Measurements from ENCODE around the gene EFNA4. TPM values are rescaled to one million over a fixed set of nuclear protein-coding genes. Genes with fewer than 3 reads are reported as not detected.

Gene EFNA4
- total and polyA plus RNA-seq, 3 experiments from 2014 or later = 3.0 to 3.7 (median 3.4) TPM

DNA sequence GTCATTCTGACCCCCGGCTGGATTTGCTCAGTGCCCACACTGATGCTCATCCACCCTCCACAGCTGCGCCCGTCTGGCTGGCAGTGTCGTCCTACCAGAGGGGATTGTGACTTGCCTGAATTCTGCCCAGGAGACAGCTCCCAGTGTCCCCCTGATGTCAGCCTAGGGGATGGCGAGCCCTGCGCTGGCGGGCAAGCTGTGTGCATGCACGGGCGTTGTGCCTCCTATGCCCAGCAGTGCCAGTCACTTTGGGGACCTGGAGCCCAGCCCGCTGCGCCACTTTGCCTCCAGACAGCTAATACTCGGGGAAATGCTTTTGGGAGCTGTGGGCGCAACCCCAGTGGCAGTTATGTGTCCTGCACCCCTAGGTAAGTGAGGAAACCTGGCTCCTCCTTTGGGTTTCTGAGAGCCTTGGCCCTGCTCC lies 5.7 kb upstream of the EFNA4 start:
- Mint-ChIP-seq H3K4me3 (no peak overlapping the region), H3K9me3 (no peaks in the 10 kb centered on the region)
- POLR2A ChIA-PET = interaction anchor here (0.5 kb wide), 1 partner anchor 266 kb away, joined by 8 read pairs; no protein-coding TSS in a partner anchor

DNA sequence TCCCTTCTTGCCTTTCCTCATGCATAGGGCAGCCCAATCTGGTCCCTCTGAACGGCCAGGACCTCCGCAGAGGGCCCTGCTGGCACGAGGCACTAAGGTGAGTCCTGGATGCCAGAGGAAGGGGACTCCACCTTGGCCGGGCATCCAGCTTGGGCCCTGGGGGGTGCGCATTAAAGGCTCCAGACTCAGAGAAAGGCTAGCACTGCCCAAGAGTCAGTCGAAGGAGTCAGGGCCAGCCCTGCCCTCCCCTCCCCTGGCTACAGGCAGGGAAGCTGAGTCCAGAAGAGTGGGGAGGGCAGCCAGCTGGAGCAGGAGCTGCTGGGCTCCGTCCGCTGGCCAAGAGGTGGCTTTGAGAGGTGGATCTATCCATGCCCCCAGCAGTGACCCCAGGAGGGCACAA lies 2.8 kb upstream of the EFNA4 start:
- H3K27me3 Mint-ChIP-seq = no peaks in the 10 kb centered on the region
- H3K4me3 ChIP-seq (ENCODE audit: low read length) = no peak overlapping the region
- H3K9me3 Mint-ChIP-seq = no peaks in the 10 kb centered on the region
- no peaks in the 10 kb centered on the region for H3K9me3 ChIP-seq (ENCODE audit: low read length)
- H3K27me3 ChIP-seq (ENCODE audit: insufficient read depth, low read length, poor library complexity, severe bottlenecking) = no peaks in the 10 kb centered on the region
- no peak overlapping the region for H3K27ac ChIP-seq (ENCODE audit: low read depth, low read length)
- ChIA-PET CTCF (interaction anchor here (0.8 to 11.7 kb wide), 19 partner anchors 9 to 133 kb away, joined by 3 to 172 read pairs (median 6); partner anchors contain the start of genes ADAM15, LENEP, PBXIP1 and PYGO2), POLR2A (interaction anchor here (1.5 kb wide), 1 partner anchor 9 kb away, joined by 4 read pairs; the partner anchor contains the start of gene ADAM15)
- H3K27ac Mint-ChIP-seq = peak overlapping the region in 1 of 8 donors; percentile 33
- no peak for DNase-seq
- peaks cover 23 to 36% (median 29%) of the 10 kb centered on the region in 3 donors for H3K4me1 Mint-ChIP-seq
- peaks cover 34% of the 10 kb centered on the region for H3K4me1 ChIP-seq (ENCODE audit: insufficient read depth, low read length)
- no peak overlapping the region for H3K4me3 Mint-ChIP-seq
- H3K36me3 Mint-ChIP-seq = peaks cover 0 to 29% (median 0%) of the 10 kb centered on the region in 3 donors
- H3K36me3 ChIP-seq (ENCODE audit: insufficient read depth, low read length) = no peaks in the 10 kb centered on the region

More for the DNA sequence above, 5.7 kb upstream of the EFNA4 start:
- no peak for DNase-seq
- no peaks in the 10 kb centered on the region for H3K9me3 ChIP-seq (ENCODE audit: low read length)
- H3K4me1 ChIP-seq (ENCODE audit: insufficient read depth, low read length) = peaks cover 24% of the 10 kb centered on the region
- Mint-ChIP-seq H3K27ac (no peak overlapping the region), H3K4me1 (peaks cover 14 to 22% (median 16%) of the 10 kb centered on the region in 3 donors), H3K36me3 (peaks cover 0 to 26% (median 0%) of the 10 kb centered on the region in 3 donors), H3K27me3 (no peaks in the 10 kb centered on the region)
- H3K36me3 ChIP-seq (ENCODE audit: insufficient read depth, low read length) = no peaks in the 10 kb centered on the region
- no peaks in the 10 kb centered on the region for H3K27me3 ChIP-seq (ENCODE audit: insufficient read depth, low read length, poor library complexity, severe bottlenecking)
- no peak overlapping the region for H3K4me3 ChIP-seq (ENCODE audit: low read length)
- CTCF ChIA-PET = interaction anchor here (1.2 to 11.7 kb wide), 5 partner anchors 13 to 92 kb away, joined by 4 to 172 read pairs (median 21); no protein-coding TSS in a partner anchor
- no peak overlapping the region for H3K27ac ChIP-seq (ENCODE audit: low read depth, low read length)

DNA sequence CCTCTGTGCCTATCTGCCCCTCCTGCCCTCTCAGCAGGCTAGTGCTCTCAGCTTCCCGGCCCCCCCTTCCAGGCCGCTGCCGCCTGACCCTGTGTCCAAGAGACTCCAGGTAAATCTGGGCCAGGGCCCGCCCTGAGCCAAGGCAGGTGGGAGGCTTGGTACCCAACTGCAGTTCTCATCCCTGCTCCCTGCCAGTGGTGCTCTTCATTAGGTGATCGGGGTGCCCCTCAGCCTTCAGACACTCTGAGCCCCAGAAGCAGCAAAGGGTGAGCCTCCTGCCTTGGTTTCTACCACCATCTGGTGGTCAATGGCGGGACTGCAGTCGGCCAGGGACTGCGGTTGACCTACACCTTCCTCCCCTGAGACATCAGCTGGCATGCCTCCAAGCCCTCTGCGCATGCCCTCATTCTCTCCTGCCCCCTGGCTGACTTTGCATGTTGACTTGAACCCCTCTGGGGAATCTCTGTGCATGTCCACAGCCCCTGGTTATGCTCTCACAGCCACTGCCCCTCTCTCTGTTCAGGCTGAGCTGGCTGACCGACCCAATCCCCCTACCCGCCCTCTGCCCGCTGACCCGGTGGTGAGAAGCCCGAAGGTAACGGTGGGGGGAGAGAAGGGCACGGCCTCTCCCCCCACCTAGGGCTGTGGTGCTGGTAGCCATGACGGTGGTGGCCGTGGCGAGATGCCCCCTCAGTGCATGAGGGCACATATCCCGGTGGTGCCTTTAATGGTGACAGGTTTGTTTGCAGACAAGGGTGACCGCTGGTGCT lies 2.0 kb upstream of the EFNA4 start:
- no peaks in the 10 kb centered on the region for H3K9me3 Mint-ChIP-seq
- H3K27ac ChIP-seq (ENCODE audit: low read depth, low read length) = no peak overlapping the region
- no peaks in the 10 kb centered on the region for H3K27me3 ChIP-seq (ENCODE audit: insufficient read depth, low read length, poor library complexity, severe bottlenecking)
- DNase-seq = peak; percentile 87 to 96 (median 91)
- no peaks in the 10 kb centered on the region for H3K9me3 ChIP-seq (ENCODE audit: low read length)
- peaks cover 34% of the 10 kb centered on the region for H3K4me1 ChIP-seq (ENCODE audit: insufficient read depth, low read length)
- H3K4me3 ChIP-seq (ENCODE audit: low read length) = no peak overlapping the region
- no peaks in the 10 kb centered on the region for H3K27me3 Mint-ChIP-seq
- peaks cover 0 to 22% (median 2%) of the 10 kb centered on the region in 3 donors for H3K36me3 Mint-ChIP-seq
- H3K36me3 ChIP-seq (ENCODE audit: insufficient read depth, low read length) = no peaks in the 10 kb centered on the region
- peaks cover 23 to 39% (median 33%) of the 10 kb centered on the region in 3 donors for H3K4me1 Mint-ChIP-seq
- POLR2A ChIA-PET = interaction anchor here (0.6 to 1.5 kb wide), 5 partner anchors 10 to 270 kb away, joined by 3 to 5 read pairs (median 3); partner anchors contain the start of genes ADAM15 and PYGO2
- H3K4me3 Mint-ChIP-seq = peak overlapping the region; percentile 49 to 79 (median 68)
- H3K27ac Mint-ChIP-seq = peak overlapping the region in 4 of 8 donors; percentile 11 to 55 (median 20)
- CTCF ChIA-PET = interaction anchor here (0.6 to 11.7 kb wide), 36 partner anchors 8 to 502 kb away, joined by 3 to 172 read pairs (median 4); partner anchors contain the start of genes ADAM15, EFNA3, KRTCAP2 and LENEP

DNA sequence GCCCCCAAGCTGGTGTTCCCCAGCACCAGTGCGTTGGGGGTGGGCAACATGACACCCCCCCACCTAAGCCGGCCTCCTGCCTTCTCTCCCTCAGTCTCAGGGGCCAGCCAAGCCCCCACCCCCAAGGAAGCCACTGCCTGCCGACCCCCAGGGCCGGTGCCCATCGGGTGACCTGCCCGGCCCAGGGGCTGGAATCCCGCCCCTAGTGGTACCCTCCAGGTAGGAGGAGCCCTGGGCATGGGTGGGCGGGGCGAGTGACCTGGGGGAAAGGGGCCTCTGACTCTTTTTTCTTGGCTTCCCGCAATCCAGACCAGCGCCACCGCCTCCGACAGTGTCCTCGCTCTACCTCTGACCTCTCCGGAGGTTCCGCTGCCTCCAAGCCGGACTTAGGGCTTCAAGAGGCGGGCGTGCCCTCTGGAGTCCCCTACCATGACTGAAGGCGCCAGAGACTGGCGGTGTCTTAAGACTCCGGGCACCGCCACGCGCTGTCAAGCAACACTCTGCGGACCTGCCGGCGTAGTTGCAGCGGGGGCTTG lies 1.3 kb upstream of the EFNA4 start:
- Mint-ChIP-seq H3K27ac (peak overlapping the region in 1 of 8 donors; percentile 17), H3K36me3 (peaks cover 0 to 27% (median 6%) of the 10 kb centered on the region in 3 donors), H3K4me1 (peaks cover 23 to 39% (median 33%) of the 10 kb centered on the region in 3 donors), H3K27me3 (no peaks in the 10 kb centered on the region), H3K9me3 (no peaks in the 10 kb centered on the region), H3K4me3 (peak overlapping the region in 4 of 7 donors; percentile 69 to 96 (median 87))
- Histone ChIP-seq H3K9me3 (ENCODE audit: low read length) (no peaks in the 10 kb centered on the region), H3K36me3 (ENCODE audit: insufficient read depth, low read length) (no peaks in the 10 kb centered on the region), H3K4me3 (ENCODE audit: low read length) (peak overlapping the region; percentile 88), H3K27ac (ENCODE audit: low read depth, low read length) (no peak overlapping the region), H3K27me3 (ENCODE audit: insufficient read depth, low read length, poor library complexity, severe bottlenecking) (no peaks in the 10 kb centered on the region), H3K4me1 (ENCODE audit: insufficient read depth, low read length) (peaks cover 34% of the 10 kb centered on the region)
- DNase-seq = peak in 1 of 5 donors; percentile 55
- ChIA-PET POLR2A (interaction anchor here (0.6 to 3.5 kb wide), 4 partner anchors 21 to 271 kb away, joined by 3 to 15 read pairs (median 4); no protein-coding TSS in a partner anchor), CTCF (interaction anchor here (0.6 to 11.7 kb wide), 38 partner anchors 7 to 503 kb away, joined by 3 to 172 read pairs (median 4); partner anchors contain the start of genes ADAM15, EFNA3, KRTCAP2 and PBXIP1)

GRCh38 chr1:155062702-155063411 lies 683 bp upstream of the EFNA4 start:
- Mint-ChIP-seq H3K4me3 (peak overlapping the region; percentile 87 to 97 (median 91)), H3K4me1 (peaks cover 23 to 39% (median 33%) of the 10 kb centered on the region in 3 donors), H3K9me3 (no peaks in the 10 kb centered on the region), H3K27me3 (no peaks in the 10 kb centered on the region), H3K36me3 (peaks cover 0 to 26% (median 6%) of the 10 kb centered on the region in 3 donors), H3K27ac (peak overlapping the region in 4 of 8 donors; percentile 17 to 88 (median 80))
- H3K4me3 ChIP-seq (ENCODE audit: low read length) = peak overlapping the region; percentile 88
- H3K27ac ChIP-seq (ENCODE audit: low read depth, low read length) = no peak overlapping the region
- DNase-seq = peak; percentile 37 to 76 (median 53)
- ChIA-PET POLR2A (interaction anchor here (1.0 to 3.5 kb wide), 2 partner anchors 22 to 127 kb away, joined by 4 to 15 read pairs; partner anchors contain the start of gene PMVK), CTCF (interaction anchor here (0.8 to 11.7 kb wide), 11 partner anchors 13 to 108 kb away, joined by 3 to 172 read pairs (median 4); partner anchors contain the start of gene EFNA3)
- no peaks in the 10 kb centered on the region for H3K36me3 ChIP-seq (ENCODE audit: insufficient read depth, low read length)
- no peaks in the 10 kb centered on the region for H3K9me3 ChIP-seq (ENCODE audit: low read length)
- H3K4me1 ChIP-seq (ENCODE audit: insufficient read depth, low read length) = peaks cover 34% of the 10 kb centered on the region
- H3K27me3 ChIP-seq (ENCODE audit: insufficient read depth, low read length, poor library complexity, severe bottlenecking) = no peaks in the 10 kb centered on the region

DNA sequence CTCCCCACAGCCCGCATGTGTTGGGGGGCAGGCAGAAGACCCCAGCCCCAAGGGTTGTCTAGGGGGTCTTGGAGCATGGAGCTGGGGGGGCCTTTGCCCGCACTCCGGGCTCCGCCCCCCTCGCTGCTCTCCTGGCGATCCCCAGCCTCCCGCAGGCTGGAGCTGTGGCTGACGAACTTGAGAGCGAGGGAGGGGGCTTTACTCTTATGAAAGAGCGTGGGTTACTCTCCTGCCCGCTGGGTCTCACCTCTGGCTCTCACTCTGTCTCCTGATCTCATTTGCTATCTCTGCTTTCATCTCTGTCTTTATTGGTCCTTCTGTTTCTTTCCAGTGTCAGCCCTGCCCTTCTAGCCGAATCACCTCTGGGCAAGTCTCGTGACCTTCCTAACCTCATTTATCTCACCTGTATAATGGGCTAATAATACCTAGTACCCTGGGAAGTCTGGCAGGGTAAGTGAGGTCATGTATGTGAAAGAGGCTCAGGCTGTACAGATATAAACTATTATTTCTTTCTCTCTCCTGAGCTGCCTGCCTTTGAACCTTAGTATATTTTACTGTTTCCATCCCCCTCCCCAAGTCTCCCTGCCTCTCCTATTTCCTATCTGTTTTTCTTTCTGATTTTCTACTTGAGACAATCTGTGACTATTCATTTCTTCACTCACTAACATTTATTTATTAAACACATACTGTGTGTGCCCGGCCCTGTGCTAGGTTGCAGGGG lies 731 bp downstream of the EFNA4 start:
- H3K36me3 Mint-ChIP-seq = peaks cover 0 to 25% (median 8%) of the 10 kb centered on the region in 3 donors
- Histone ChIP-seq H3K9me3 (ENCODE audit: low read length) (no peaks in the 10 kb centered on the region), H3K27me3 (ENCODE audit: insufficient read depth, low read length, poor library complexity, severe bottlenecking) (no peaks in the 10 kb centered on the region), H3K27ac (ENCODE audit: low read depth, low read length) (peak overlapping the region; percentile 65), H3K4me1 (ENCODE audit: insufficient read depth, low read length) (peaks cover 34% of the 10 kb centered on the region), H3K4me3 (ENCODE audit: low read length) (peak overlapping the region; percentile 88), H3K36me3 (ENCODE audit: insufficient read depth, low read length) (no peaks in the 10 kb centered on the region)
- peak in 1 of 5 donors; percentile 20 for DNase-seq
- H3K9me3 Mint-ChIP-seq = no peaks in the 10 kb centered on the region
- no peaks in the 10 kb centered on the region for H3K27me3 Mint-ChIP-seq
- ChIA-PET POLR2A (interaction anchor here (1.0 to 3.5 kb wide), 2 partner anchors 21 to 103 kb away, joined by 3 to 15 read pairs; no protein-coding TSS in a partner anchor), CTCF (interaction anchor here (1.3 to 5.0 kb wide), 7 partner anchors 12 to 27 kb away, joined by 3 to 46 read pairs (median 7); partner anchors contain the start of genes ADAM15 and EFNA3)
- peak overlapping the region; percentile 6 to 92 (median 76) for H3K27ac Mint-ChIP-seq
- peaks cover 23 to 39% (median 33%) of the 10 kb centered on the region in 3 donors for H3K4me1 Mint-ChIP-seq
- H3K4me3 Mint-ChIP-seq = peak overlapping the region; percentile 82 to 98 (median 89)

Data from CD8-positive, alpha-beta memory T cell (primary cell).